HG03521 (cell line): Measurements from ENCODE around the gene ROR1.
A peak's percentile ranks its signal among the peaks of the same experiment; 100 is the strongest.
"Not testable (repeated sequence)": the region's sequence is repeated elsewhere in the genome, so short reads cannot be mapped to it uniquely, and the experiment has no call there.

Source experiments
- ATAC-seq: cut with Tn5 transposase; IDR thresholded peaks from one replicate; pipeline ENCODE4 v1.9.1; 2021; ENCODE audit warnings: mild to moderate bottlenecking, moderate library complexity; ENCODE audit not compliant: unreplicated experiment

Gene ROR1

DNA sequence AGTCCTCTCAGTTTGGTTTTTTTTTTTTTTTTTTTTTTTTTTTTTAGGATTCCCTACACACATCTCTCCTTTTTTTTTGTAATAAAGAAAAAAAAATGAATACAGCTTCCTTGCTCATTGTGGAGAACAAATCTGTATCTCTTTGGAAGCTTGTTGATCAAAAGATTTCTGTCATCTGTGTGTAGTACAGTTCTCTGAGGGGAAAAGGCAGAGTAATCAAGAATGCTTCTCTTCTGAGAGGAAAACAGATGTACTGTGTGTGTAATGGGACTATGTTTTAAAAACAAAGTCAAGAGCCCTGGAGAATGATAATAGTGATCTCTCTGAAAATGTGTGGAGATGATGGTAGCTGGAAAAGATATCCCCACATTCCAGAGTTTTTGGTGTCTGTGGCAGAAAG lies 16.5 kb upstream of the ROR1 start:
- ATAC-seq = no peak

DNA sequence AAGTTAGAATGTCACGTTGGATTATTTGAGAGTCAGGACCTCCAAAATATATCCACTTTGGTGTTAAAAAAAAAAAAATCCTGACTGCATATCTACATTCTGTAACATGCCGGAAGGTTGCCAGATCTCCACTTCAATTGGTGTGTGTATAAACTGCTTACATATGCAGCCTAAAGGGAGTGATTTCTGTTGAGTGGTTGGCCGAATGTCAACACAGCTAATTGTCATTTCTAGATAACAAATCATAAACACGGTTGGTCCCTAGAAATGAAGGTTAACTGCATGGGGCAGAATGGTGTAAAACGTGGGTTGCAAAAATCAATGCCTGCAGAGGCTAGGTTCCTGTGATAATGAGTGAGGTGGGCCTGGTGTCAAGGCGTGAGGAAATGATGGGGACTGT lies 15.0 kb upstream of the ROR1 start:
- no peak for ATAC-seq

DNA sequence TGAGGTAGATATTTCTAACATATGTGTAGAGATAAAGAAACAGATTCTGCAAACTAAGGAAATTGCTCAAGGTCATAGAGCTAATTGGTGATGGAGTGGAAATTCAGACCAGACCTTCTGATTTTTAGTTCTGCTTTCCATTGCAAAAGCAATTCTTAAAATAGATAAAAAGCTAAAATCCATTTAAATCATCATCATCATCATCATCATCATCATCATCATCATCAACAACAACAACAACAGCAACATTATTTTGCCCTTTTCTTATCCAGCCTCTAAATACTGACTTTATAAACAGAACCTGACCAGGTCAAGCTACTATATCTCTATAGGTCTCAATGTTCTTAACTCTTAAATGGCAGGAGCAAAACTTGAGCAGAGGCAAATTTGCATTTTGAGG lies 14.0 kb upstream of the ROR1 start:
- no peak for ATAC-seq

DNA sequence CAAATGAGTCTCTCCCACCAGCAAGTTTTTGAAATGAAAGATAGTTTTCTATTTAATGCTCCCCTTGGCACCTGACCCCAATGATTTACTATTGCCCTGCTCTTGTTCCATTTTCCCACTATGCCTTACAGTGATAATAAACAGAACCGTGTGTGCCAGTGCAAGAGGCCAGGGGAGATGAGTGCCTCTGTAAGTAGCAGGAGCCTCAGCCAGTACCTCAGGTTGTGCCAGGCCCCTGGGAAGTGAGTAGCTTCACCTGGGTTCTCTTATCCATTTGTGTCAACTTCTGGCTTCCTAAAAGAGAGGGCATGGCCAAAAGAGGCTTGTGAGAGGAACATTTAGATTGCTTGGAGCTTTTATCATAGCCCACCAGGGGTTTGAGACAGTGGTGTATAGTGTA lies 3.4 kb upstream of the ROR1 start:
- ATAC-seq = no peak

DNA sequence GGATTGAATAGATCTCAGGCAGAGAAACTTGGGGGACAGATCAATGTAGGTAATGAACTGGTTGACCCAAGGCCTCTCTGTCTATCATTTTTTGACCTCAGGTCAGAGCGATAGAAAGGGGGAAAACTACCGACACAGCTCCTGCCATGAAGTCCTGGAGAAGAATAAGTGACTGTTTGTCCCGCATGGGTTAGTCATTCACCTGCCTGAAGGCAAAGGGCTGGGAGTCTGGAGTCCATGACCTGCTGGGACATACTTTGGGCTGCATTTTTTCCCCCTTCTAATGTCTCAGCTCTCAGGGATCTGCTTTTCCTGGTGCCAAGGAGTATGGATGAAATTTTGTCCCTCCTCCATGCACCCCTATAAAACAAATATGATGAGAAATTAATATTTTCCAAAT lies 1.6 kb upstream of the ROR1 start:
- ATAC-seq = no peak

DNA sequence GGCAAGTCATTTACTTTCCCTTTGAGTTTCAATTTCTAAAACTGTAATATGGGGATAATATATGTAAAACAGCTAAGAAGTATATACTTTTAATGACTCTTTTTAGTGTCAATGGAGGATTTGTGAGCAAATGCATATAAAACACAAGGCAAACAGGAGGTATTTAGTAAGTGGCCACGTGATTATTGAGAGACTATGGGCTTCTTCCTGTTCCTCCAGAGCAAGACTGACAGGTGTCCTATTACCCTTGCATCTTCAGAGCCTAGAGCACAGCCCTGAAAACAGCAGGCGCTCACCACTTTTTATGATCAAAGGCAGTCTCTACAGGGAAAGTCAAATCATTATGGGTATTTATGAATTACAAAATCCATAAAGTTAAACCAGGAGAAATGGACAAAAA lies 941 bp upstream of the ROR1 start:
- no peak for ATAC-seq

DNA sequence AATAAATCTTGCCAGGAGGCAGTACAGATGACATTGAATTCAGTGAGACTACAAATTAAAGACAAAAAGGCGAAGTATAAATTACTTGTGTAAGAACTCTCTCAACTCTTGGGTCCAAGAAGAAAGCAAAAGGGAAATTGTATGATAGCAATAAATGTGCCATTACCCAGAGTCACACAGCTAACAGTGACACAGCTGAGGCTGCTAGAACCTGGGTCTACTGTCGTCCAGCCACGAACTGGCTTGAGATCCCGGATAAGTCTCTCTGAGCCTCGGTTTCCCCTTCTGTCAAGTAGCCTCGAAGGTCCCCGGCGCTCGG lies 362 bp upstream of the ROR1 start:
- peak; percentile 11 for ATAC-seq

DNA sequence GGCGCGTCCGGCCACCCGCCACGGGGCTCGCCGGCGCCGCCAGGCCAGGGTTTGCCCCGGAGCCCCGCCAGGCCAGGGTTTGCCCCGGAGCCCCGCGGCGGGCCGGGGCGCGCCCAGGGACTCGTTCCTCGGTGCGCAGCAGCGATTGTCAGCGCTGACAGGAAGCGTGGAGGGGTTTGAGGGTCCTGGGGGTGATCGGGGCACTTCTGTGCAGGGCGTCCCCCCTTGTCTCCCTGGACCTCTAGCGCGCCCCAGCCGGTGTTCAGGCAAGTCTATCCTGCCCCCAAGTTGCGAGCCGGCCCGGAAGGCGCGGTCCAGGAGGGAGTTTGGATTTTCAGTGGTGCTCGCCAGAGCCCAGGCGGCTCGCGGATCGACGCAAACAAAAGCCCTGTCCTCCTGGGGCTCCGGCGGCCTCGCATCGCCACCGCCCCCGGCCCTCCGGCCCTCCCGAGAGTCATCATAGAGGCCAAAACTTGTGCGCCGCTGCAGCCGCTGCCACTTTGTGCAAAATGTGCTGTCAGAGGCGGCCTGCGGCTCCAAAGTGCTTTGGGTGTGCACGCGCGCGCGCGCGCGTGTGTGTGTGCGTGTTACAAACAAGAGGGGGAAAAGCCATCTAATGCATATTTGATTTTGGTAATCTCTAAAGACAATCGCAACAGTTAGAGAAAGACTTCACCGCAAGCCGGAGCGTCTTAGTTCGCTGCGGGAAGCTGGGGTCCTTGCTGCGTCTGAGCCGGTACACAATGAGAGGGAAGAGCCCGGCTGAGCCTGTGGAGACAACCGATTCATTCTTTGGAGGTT lies 1.0 kb downstream of the ROR1 start:
- ATAC-seq = no peak

DNA sequence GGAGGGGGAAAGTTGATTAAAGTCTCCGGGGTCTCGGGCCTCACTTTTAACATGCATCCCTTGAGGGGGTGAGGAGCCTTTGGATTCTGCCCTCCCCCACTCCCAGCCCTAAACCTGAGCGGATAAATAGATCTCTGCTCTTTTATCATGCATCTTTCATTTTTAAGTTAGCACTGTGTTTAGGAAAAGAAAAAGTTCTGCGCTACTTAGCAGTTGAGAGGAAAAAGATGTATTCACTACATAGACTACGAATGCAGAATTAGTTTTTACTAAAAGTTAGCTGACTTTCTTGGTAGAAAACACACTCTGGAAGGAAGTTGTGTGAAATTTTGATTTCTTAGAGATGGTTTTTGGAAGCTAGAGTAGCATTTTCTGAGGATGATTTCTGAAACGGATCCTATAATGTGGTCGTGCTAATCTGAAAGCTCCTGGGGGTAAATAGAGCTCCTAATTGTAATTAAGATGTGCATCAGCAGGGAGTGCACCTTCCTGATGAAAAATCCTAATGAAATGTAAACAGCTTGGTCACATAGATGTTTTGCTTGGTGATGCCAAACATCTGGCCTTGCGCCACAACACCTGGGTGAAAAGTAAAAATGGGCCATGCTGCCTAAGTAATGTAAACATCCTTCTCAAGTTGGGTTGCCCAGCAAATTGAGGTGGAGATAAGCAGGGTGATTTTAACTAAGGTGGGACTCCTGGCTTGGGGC lies 1.8 kb downstream of the ROR1 start:
- ATAC-seq = no peak

DNA sequence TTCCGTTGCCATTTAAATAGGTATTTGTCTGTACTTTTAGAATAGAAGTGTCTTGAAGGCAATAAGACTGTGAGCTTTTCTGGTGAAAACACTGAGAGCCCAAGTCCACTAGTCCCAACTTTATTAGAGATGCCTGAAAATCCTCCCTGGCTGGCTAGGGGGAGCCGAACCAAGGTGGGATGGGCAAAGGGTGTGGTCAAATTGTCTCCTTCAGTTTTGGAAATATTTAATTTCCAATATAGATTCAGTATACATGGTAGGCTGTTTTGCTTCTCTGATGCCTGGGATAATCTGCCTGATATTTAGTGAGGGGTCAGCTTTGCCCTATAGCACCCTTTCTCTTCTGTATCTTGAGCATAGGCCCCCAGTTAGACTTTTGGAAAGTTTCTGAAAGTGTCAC lies 3.5 kb downstream of the ROR1 start:
- ATAC-seq = no peak

DNA sequence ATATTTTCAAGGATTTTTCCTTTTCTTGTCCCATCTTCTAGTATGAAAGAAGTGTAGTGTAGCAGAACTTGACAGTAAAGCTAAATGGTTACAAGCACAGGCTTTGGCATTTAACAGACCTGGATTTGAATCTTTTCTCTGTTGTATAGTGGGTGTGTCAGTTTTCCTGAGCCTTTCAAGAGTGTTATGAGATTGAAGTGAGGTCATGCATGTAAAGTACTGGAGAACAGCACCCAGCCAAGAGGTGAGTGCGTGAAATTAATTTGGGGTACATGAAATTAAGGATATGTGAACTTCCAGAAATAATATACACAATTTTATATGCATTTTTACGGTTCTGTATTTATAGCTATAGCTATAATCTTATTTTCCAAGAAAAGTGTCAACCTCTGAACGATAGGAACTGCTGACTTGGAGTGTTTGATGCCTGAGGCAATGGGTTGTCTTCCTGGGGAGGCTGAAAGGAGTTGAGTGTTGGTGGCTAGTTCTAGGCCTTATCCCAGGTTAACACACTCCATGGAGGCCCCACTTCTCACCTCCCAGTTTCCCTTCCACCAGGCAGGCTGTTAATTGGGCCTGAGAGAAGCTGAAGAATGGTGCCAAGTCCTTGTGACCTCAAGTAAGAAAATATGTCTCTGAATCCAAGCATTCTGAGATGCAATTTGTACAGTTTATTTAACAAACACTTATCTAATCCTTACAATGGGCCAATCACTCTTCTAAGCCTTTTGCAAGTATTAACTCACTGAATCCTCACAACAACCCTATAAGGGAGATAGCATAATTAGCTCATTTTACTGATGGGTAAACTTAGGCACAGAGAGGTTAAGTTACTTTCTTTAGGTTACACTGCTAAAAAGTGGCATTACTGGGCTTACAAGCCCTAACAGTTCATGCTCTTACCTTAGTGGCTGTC lies 4.4 kb downstream of the ROR1 start:
- no peak for ATAC-seq

DNA sequence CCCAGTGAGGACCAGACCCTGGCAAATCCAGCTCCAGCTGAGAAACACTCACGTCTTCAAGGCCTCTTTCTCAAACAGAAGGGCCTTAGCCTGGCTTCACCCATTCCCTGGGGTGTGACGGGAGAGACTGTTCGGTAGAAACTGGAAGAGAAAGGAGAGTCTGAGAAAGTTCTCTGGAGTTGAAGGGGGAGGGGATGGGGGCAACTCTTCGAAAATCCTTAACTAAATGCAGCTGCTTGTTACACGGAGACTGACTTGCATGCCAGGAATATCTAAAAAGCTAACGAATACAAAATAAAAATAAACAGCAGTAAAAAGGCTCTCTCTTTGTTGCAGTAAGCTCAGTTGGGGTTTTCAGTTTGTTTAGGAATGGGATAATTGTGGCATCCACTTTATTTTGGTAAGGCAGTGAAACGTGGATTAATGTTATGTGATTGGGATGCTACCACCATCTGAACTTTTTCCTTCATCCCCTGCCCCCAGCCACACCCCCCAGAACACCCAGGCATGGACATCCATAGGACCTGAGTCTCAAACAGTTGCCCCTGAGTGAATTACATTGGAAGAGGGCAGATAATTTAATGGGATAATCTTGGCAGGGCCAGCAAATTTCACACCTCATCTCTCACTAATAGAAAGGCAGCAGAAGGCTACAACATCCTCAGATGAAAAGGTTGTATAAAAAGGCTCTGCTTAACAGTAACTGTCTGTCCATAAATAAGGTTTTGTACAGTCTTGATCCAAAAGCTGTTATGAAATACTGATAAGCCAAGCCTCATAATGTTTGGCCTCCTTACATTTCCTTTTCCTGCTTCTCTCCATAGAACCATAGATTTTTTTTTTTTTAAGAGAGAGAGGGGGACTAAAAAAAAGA lies 5.8 kb downstream of the ROR1 start:
- no peak for ATAC-seq

DNA sequence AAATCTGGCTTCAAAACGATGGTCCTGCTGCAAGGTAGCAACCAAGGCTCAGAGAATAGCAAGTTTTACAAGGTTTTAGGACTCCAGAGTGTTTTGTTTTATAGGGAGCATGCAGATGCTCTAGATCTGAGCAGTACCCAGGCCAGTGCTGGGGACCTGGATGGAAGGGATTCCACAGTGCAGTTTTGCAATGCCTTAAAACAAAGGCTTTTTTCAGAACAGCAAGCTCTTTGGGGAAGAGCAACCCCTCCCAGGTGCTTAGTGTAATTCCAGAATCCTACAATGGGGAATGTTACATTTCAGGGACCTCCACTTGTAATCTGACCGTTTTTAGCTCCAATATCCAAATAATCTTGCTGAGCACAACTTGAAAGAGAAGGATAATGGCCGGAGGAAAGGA lies 6.7 kb downstream of the ROR1 start:
- no peak for ATAC-seq

DNA sequence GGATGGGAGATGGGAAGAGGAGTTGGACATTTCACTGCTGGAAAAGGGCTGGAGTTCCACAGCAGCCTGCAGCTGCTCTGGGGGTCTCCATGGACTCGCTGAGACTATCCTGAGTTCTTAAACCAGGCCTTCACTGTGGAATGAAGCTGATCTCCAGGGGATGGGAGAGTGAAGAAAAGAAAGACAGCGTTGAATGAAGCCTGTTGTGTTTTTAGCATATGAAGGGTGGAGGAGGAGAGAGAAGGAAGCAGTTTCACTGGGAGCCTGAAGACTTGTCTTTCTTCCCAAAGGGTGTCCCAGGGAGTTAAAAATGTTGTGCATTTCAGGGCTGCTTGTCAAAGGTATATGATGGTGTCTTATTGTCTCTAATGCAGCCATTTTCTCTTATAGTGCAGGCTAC lies 9.2 kb downstream of the ROR1 start:
- ATAC-seq = no peak

DNA sequence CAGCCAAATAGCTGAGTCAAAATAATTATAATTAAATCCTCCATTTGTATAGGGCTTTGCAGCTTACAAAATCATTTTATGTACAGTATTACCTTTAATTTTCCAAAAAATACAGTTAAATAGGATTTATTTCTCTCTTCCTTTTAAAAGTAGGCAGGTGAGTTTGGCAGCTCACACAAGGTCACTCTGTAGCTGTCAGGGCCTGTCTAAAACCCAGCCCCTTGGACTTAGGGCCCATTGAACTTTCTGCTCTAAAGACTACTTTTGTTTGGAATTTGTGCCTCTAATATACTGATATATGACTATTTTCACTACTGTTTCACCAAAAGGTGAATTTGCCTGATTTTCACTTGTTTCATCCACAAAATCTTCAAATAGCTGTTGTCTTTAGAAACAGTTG lies 10.3 kb downstream of the ROR1 start:
- ATAC-seq = no peak

DNA sequence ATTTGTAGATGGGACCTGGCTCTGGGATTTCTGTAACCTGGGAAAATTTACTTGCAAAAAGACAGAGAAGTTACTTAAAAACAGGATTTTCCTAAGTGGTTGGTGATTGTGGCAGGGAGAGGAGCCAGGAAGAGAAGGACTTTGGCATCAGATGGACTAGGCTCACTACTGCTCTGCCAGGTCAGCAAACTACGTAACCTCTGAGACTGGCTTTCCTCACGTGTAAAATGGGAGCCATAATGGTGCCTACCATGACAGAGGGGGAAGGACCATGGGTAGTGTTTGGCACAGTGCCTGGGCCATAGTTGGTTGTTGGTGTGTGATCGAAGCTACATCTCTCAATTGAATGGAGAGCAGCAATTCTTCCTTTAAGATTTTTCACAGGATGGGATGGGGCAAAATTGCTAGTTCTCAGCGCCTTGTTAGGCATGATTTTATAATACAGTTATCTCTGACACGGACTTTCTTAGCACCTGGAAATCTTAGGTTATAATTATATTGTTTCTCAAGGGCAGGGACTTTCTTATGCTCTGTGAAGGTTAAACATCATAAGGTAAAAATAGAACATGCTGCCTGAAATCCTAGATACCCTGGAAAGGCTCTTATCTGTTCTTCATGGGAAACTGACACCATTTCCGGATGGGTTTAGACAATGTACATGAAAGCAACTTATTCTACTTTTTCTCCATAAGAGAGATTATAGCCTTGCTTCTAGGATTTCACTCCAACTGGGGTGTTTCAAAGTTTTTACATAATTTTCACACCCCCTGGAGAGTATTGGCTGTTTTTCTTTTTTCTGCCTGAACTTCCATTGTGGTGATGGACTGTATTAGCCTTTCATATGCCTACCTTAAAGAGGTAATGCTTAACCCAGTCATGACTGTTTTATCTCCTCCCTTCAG lies 10.9 kb downstream of the ROR1 start:
- ATAC-seq = no peak

DNA sequence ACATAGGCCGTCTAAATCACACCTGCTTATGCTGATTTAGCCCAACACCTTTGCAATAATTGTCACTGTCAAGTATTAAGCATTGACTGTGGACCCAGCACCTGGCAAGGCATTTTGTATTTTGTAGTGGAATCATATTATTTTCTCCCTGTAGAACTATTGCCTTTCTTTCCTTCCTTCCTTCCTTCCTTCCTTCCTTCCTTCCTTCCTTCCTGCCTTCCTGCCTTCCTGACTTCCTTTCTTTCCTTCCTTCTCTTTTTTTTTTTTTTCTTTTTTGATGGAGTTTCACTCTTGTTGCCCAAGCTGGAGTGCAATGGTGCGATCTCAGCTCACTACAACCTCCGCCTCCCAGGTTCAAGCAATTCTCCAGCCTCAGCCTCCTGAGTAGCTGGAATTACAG lies 13.5 kb downstream of the ROR1 start:
- not testable (repeated sequence) for ATAC-seq

DNA sequence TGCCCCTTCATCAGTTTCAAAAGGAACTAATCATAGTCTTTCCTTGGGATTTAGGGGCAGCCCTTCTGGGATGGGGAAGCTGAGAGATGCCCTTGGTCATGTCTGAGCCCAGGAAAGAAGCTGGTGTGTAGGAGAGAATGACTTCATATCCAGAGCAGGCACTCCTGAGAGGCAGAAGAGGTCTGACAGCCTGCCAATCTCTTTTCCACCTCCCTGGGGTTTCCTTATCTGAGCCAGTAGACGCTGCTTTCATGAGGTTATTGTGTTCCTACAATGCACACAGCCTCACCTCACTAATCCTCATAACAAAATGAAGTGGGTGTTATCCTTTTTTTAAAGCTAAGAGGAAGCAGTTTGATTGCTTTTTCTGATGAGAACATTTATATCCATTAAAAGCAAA lies 14.1 kb downstream of the ROR1 start:
- ATAC-seq = no peak

DNA sequence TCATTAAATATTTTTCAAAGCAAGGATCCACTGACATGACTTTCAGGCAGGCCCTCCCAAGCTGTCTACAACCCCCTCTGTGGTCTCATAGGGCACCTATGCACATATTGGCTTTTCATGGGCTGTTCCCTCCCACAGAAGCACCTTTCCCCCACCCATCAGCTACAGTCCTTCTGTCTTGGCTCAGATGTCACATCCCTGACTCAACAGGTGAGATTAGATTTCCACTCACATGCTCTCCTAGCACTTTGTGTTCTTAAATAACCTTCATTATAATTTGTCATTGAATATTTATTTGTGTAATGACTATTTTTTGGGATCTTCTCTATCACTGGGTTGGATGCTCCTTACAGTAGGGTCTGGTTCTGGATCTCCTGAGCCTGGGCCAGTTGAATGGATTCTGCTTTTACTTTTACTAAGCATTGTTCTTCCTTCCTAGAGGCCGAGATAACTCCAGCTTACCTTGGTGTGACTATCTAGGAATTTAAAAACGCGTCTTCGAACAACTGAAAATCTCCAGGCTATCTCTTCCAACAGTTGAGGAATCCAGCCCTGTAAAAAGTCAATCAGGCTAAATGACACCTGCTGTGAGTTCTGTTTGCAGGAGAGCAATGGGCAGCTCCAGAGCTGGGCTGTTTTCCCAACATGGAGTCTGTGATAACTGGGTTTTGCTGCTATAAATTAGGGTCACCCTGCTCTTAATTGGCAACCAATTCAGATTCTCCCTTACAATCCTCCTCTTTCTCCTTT lies 16.2 kb downstream of the ROR1 start:
- ATAC-seq = no peak
